AG09309 (cell line): ENCODE measurements around the gene DIS3L2.
"Not testable (repeated sequence)": the region's sequence is repeated elsewhere in the genome, so short reads cannot be mapped to it uniquely, and the experiment has no call there.

Source experiments
- DNase-seq: peaks from one replicate; pipeline ENCODE4 v3.0.0-alpha.2; 2010; ENCODE audit warnings: low read depth
- H3K4me3 ChIP-seq: 2 replicates; pipeline ENCODE4 v1.5.1; 2011; ENCODE audit warnings: mild to moderate bottlenecking, low read depth, low read length, moderate library complexity; ENCODE audit not compliant: control insufficient read depth
- CTCF ChIP-seq: IDR thresholded peaks from 2 replicates; pipeline ENCODE4 v1.5.1; 2011; ENCODE audit warnings: mild to moderate bottlenecking, low read depth, low read length, inconsistent platforms; ENCODE audit not compliant: insufficient read depth, control insufficient read depth; ENCODE audit errors: missing control alignments

DIS3L2 gene

DNA sequence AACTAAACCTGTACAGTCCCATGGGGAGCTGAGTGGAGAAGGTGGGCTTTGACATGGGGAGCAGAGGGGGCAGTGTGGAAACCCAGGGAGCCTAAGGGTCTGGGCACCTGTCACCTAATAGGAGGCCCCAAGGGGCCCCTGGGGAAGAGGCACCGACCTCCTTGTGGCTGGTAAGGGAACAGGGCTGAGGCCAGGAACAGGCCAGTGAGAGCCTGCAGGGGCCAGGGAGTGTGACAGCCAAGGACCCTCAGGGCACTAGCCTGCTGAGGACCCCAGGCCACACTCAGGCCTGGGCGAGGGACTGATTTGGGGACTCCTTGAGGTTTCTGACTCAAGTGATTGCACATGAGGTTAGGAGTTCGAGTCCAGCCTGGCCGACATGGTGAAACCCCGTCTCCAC lies 392.6 kb downstream of the DIS3L2 start:
- no peak overlapping the region for H3K4me3 ChIP-seq
- TF ChIP-seq CTCF, result no peak
- no peak for DNase-seq

DNA sequence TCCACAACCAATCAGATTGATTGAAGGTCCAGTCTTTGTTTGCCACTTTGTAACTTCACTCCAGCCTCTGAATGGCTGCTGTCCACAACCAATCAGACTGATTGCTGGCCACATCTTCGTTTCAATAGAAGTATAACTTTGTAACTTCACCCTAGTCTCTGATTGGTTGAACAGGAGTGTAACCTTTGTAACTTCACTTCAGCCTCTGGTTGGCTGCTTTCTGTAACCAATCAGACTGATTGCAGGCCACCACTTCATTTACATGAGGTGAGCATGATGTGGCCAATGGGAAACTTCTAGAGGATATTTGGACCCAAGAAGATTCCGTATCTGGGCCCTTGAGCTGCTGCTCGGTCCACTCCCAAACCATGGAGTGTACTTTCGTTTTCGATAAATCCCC lies 400.1 kb downstream of the DIS3L2 start:
- no peak for DNase-seq
- H3K4me3 ChIP-seq, result no peak overlapping the region
- no peak for TF ChIP-seq CTCF

GRCh38 chr2:232362174-232362900 lies 400.8 kb downstream of the DIS3L2 start:
- no peak for DNase-seq
- TF ChIP-seq CTCF, result no peak
- H3K4me3 ChIP-seq, result no peak overlapping the region

DNA sequence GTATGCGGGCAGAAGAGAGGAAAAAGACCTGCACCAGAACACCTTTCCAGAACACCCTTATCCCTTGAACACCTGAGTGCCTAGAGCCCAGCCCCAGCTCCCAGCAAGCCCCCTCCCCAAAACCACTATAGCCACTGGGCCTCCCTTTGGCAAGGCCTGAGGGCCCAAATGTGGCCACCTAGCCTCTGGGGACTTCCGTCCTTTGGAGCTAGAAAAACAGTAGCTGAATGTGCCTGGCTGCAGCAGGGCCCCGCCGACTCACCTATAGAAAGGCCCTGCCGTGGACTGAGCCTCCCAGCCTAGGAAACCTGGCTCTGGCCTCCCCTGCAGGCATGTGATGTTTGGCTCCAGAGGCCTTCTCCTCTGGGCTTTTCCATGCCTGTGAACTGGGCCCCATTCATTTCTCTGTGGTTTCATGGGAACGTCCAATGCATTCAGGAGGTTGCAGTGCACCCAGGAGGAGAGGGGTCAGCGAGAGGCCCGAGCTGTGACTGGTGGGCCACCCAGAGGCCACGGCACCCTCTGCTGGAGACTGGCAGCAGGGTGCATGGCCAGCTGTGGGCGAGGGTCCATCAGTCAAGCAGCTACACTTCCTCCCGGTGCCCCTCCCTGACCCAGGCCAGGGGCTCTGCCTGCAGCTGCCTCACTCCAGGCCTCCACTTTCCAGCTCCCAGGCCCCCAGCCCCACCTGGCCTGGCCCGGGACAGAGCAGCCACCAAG lies 401.7 kb downstream of the DIS3L2 start:
- H3K4me3 ChIP-seq, DNase-seq: not testable (repeated sequence)

DNA sequence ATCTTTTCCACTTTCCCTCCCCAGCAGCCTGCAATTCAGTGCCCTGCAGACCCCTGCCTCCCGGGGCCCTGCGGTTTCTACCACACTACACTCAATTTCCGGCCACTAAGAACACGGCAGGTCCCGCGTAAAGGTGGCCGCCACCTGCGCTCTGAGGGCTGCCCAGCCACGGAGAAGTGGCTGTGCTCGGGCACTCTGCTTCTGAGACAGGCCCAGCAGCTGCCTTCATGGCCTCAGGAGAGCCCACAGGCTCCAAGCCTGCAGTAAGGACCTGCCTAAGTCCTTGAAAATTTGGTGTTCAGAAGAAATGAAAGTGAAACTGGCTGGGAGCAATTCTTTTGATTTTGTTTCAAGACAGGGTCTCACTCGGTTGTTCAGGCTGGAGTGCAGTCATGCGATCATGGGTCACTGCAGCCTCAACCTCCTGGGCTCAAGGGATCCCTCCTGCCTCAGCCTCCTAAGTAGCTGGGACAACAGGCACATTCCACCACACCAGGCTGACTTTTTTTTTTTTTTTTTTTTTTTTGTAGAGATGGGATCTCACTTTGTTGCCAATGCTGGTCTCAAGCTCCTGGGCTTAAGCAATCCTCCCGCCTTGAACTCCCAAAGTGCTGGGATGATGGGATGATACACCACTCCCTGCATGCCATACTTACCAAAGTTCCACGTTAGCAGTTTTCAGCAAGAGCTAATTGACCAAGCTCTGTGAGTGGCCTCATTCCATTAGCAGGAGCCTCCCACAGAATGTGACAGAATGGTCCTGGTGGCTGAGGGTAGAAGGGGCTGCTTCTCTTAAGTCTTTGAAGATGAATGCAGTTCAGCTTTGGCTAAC lies 402.5 kb downstream of the DIS3L2 start:
- DNase-seq, result peak; percentile 13
- H3K4me3 ChIP-seq, result no peak overlapping the region
- TF ChIP-seq CTCF, result no peak

- H3K4me3 ChIP-seq, result not testable (repeated sequence)
Observed at GRCh38 chr2:232364806-232365594, 403.5 kb downstream of the DIS3L2 start.

GRCh38 chr2:232365621-232366321 lies 404.3 kb downstream of the DIS3L2 start:
- H3K4me3 ChIP-seq, result no peak overlapping the region
- TF ChIP-seq CTCF, result peak; percentile 62
- DNase-seq, result no peak

More at GRCh38 chr2:232364806-232365594, 403.5 kb downstream of the DIS3L2 start:
- not testable (repeated sequence) for DNase-seq

GRCh38 chr2:232366461-232366860 lies 404.9 kb downstream of the DIS3L2 start:
- DNase-seq, H3K4me3 ChIP-seq: not testable (repeated sequence)
